Subcutaneous abdominal adipose tissue (tissue), 5 donors: ENCODE data around the gene AHCYL2.

Source experiments
- H3K27ac ChIP-seq: one replicate; pipeline ENCODE4 v1.7.0; 2013; ENCODE audit warnings: low read depth, mild to moderate bottlenecking, inconsistent platforms, low read length, moderate library complexity
- H3K27me3 ChIP-seq, 5 donors: one replicate each; pipeline ENCODE4 v1.7.0; 2013; ENCODE audit warnings: low read length in 5 of 5, inconsistent platforms in 1 of 5; ENCODE audit not compliant: control insufficient read depth in 5 of 5, insufficient read depth in 4 of 5
- H3K36me3 ChIP-seq, 5 donors: one replicate each; pipeline ENCODE4 v1.7.0; 2013; ENCODE audit warnings: low read length in 5 of 5; ENCODE audit not compliant: control insufficient read depth in 5 of 5, insufficient read depth in 5 of 5
- H3K4me1 ChIP-seq, 5 donors: one replicate each; pipeline ENCODE4 v1.7.0; 2013; ENCODE audit warnings: low read length in 5 of 5, mild to moderate bottlenecking in 3 of 5, moderate library complexity in 1 of 5; ENCODE audit not compliant: control insufficient read depth in 5 of 5, insufficient read depth in 5 of 5
- H3K4me3 ChIP-seq, 5 donors: one replicate each; pipeline ENCODE4 v1.7.0; 2013; ENCODE audit warnings: low read length in 5 of 5, low read depth in 1 of 5
- H3K9ac ChIP-seq, 5 donors: one replicate each; pipeline ENCODE4 v1.7.0; 2013; ENCODE audit warnings: low read length in 5 of 5, mild to moderate bottlenecking in 4 of 5, moderate library complexity in 3 of 5
- H3K9me3 ChIP-seq, 5 donors: one replicate each; pipeline ENCODE4 v1.7.0; 2013; ENCODE audit warnings: low read length in 5 of 5; ENCODE audit not compliant: control insufficient read depth in 5 of 5
- donor health status: healthy.
- donor health status: healthy.
- donor health status: healthy.
- donor health status: healthy.
- donor health status: healthy.

AHCYL2 gene

DNA sequence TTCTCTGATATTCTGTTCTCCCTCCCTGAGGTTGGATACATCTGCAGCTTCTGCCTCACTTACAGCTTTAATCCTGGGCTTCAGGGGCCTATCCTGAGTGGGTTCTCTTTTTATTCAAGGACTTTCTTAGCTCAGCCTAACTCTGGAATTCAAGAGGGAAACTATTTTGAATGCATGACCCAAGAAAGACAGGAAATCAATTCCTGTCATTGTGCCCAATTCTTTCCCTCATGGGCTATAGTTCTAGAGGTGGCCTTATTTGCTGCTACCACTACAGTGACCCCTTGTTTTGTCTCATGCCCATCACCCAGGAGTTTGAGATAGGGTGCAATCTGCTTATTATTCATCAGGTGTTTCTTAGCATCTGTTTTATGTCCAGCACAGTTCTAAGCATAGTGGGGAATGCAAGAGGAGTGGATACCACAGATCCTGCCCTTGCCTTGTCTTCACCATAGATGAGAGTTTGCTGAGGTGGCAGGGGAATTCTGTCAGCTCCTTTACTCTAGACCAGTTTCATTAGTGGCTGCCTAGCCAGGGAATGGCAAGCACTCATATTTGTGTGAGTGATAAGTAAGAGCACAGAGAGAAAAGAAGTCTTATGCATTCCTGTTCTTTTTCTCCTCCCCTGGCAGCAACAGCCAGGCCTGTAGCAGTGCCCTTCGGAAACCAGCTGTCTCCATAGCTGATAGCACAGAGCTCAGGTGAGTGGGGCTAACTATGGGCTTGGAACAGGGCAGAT, 228.8 kb downstream of the AHCYL2 start:
- no peaks in the 10 kb centered on the region for H3K36me3 ChIP-seq
- H3K27me3 ChIP-seq: no peaks in the 10 kb centered on the region
- no peaks in the 10 kb centered on the region for H3K4me1 ChIP-seq
- no peak overlapping the region for H3K9ac ChIP-seq
- no peak overlapping the region for H3K27ac ChIP-seq
- no peak overlapping the region for H3K4me3 ChIP-seq
- peaks cover 0 to 9% (median 7%) of the 10 kb centered on the region in 5 donors for H3K9me3 ChIP-seq

- no peak overlapping the region for H3K9ac ChIP-seq
- no peaks in the 10 kb centered on the region for H3K4me1 ChIP-seq
- no peak overlapping the region for H3K4me3 ChIP-seq
- H3K27ac ChIP-seq: no peak overlapping the region
- no peaks in the 10 kb centered on the region for H3K36me3 ChIP-seq
- H3K9me3 ChIP-seq: peaks cover 0 to 4% (median 3%) of the 10 kb centered on the region in 5 donors
- no peaks in the 10 kb centered on the region for H3K27me3 ChIP-seq
These were observed 229.4 kb downstream of the AHCYL2 start for GRCh38 chr7:129454249-129454551.

GRCh38 chr7:129456421-129456820, 231.6 kb downstream of the AHCYL2 start:
- Histone ChIP-seq H3K4me1 (no peaks in the 10 kb centered on the region), H3K27ac (no peak overlapping the region), H3K9me3 (no peaks in the 10 kb centered on the region), H3K9ac (no peak overlapping the region), H3K4me3 (no peak overlapping the region), H3K27me3 (no peaks in the 10 kb centered on the region), H3K36me3 (no peaks in the 10 kb centered on the region)

DNA sequence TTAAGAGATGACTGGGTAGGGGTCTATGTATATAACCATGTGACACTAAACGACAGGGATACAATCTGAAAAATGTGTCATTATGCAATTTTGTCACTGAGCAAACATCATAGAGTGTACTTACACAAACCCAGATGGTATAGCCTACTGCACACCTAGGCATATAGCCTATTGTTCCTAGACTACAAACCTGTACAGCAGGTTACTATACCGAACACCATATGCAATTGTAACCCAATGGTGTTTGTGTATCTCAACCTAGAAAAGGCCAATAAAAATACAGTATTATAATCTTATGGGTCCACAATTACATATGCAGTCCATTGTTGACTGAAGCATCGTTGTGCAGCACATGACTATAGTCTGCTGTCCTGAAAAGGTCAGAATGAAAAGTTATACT, 232.3 kb downstream of the AHCYL2 start:
- Histone ChIP-seq H3K4me3 (no peak overlapping the region), H3K27me3 (no peaks in the 10 kb centered on the region), H3K4me1 (no peaks in the 10 kb centered on the region), H3K9me3 (no peaks in the 10 kb centered on the region), H3K36me3 (no peaks in the 10 kb centered on the region), H3K27ac (no peak overlapping the region), H3K9ac (no peak overlapping the region)

DNA sequence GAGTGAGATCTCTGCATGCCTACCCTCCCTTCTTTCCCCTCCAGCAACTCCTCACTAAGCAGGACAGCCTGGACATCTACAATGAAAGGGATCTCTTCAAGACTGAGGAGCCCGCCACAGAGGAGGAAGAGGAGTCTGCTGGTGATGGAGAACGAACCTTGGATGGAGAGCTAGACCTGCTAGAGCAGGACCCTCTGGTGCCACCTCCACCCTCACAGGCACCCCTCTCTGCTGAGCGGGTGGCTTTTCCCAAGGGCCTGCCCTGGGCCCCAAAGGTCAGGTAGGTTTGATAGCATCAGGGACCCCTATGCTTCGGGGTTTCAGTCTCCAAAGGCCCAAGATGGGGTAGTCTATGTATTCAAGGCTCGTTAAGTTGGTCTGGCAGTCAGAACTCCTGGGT, 233.3 kb downstream of the AHCYL2 start:
- Histone ChIP-seq H3K9ac (no peak overlapping the region), H3K4me3 (no peak overlapping the region), H3K9me3 (no peaks in the 10 kb centered on the region), H3K4me1 (no peaks in the 10 kb centered on the region), H3K36me3 (no peaks in the 10 kb centered on the region), H3K27ac (no peak overlapping the region), H3K27me3 (no peaks in the 10 kb centered on the region)

- no peak overlapping the region for H3K4me3 ChIP-seq
- H3K27me3 ChIP-seq: no peaks in the 10 kb centered on the region
- no peaks in the 10 kb centered on the region for H3K9me3 ChIP-seq
- no peak overlapping the region for H3K9ac ChIP-seq
- H3K36me3 ChIP-seq: no peaks in the 10 kb centered on the region
- H3K4me1 ChIP-seq: no peaks in the 10 kb centered on the region
- no peak overlapping the region for H3K27ac ChIP-seq
These were observed 237.0 kb downstream of the AHCYL2 start for GRCh38 chr7:129461809-129462208.

DNA sequence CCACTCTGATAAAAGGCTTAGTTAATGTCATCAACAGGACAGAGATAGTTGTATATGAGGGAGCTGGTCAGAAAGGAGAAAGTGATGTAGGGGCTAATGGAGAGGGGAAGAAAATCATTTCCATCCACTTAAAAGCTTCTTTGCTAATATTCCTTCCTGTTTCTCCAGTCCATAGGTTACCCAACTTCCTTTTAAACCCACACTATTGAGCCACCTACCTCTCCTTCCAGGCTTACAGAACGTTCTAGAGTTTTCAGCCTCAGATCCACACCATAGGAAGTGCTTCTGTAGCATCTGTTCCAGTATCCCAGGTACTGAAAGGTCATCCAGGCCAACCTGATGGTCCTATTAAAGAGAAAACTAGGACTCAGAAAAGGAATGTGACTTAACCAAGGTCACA, 237.6 kb downstream of the AHCYL2 start:
- no peak overlapping the region for H3K27ac ChIP-seq
- no peak overlapping the region for H3K4me3 ChIP-seq
- no peaks in the 10 kb centered on the region for H3K4me1 ChIP-seq
- no peaks in the 10 kb centered on the region for H3K9me3 ChIP-seq
- no peaks in the 10 kb centered on the region for H3K36me3 ChIP-seq
- H3K9ac ChIP-seq: no peak overlapping the region
- H3K27me3 ChIP-seq: no peaks in the 10 kb centered on the region

GRCh38 chr7:129464194-129464593, 239.4 kb downstream of the AHCYL2 start:
- Histone ChIP-seq H3K27ac (no peak overlapping the region), H3K27me3 (no peaks in the 10 kb centered on the region), H3K4me3 (no peak overlapping the region), H3K9ac (no peak overlapping the region), H3K9me3 (no peaks in the 10 kb centered on the region), H3K36me3 (no peaks in the 10 kb centered on the region), H3K4me1 (no peaks in the 10 kb centered on the region)

GRCh38 chr7:129465080-129465479, 240.2 kb downstream of the AHCYL2 start:
- no peaks in the 10 kb centered on the region for H3K27me3 ChIP-seq
- no peak overlapping the region for H3K4me3 ChIP-seq
- no peaks in the 10 kb centered on the region for H3K4me1 ChIP-seq
- H3K27ac ChIP-seq: no peak overlapping the region
- H3K9ac ChIP-seq: no peak overlapping the region
- H3K9me3 ChIP-seq: no peaks in the 10 kb centered on the region
- H3K36me3 ChIP-seq: no peaks in the 10 kb centered on the region

DNA sequence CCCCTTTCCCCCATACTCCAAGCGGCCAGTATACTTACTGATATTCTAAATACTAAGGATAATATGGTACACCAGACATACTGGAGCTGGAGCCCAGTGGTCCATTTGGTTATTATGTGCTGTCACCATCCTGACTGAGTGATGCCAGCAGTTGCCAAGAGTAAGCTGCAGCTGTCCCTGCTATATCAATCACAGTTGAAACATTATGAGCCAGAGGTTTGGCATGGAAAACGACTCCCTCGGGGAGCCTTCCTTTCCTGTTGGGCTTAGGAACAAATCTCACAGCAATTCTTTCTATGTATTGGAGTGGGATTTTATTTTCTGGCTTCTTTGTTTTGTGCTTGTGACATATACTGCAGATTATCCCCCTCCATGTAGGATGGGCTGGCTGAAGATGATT, 242.0 kb downstream of the AHCYL2 start:
- H3K4me3 ChIP-seq: no peak overlapping the region
- H3K27me3 ChIP-seq: no peaks in the 10 kb centered on the region
- no peaks in the 10 kb centered on the region for H3K9me3 ChIP-seq
- H3K4me1 ChIP-seq: no peaks in the 10 kb centered on the region
- H3K36me3 ChIP-seq: no peaks in the 10 kb centered on the region
- no peak overlapping the region for H3K27ac ChIP-seq
- no peak overlapping the region for H3K9ac ChIP-seq

- no peak overlapping the region for H3K4me3 ChIP-seq
- no peaks in the 10 kb centered on the region for H3K27me3 ChIP-seq
- no peak overlapping the region for H3K9ac ChIP-seq
- no peak overlapping the region for H3K27ac ChIP-seq
- no peaks in the 10 kb centered on the region for H3K4me1 ChIP-seq
- no peaks in the 10 kb centered on the region for H3K36me3 ChIP-seq
- H3K9me3 ChIP-seq: no peaks in the 10 kb centered on the region
These were observed 243.3 kb downstream of the AHCYL2 start for GRCh38 chr7:129468087-129468486.
